Vagina (tissue), 2 donors: Measurements from ENCODE around the gene ZCCHC14.

ENCODE experiments used
- CTCF ChIP-seq, 3 experiments: fragments of 450-650 bp in 2 of 3; fragments of 200-600 bp in 1 of 3; sonication (generic) in 1 of 3; IDR thresholded peaks; one replicate each; pipeline ENCODE4 v1.5.1; 2017 to 2019; ENCODE audit warnings: antibody characterized with exemption in 3 of 3, mild to moderate bottlenecking in 2 of 3, moderate library complexity in 2 of 3
- POLR2AphosphoS5 ChIP-seq, 2 donors: sonication (generic); formaldehyde crosslinking; IDR thresholded peaks; one replicate each; pipeline ENCODE4 v1.9.0; 2017; ENCODE audit warnings: antibody characterized with exemption in 2 of 2, mild to moderate bottlenecking in 2 of 2, low read depth in 1 of 2; ENCODE audit not compliant: insufficient read depth in 1 of 2

- no peak for TF ChIP-seq CTCF (IDR thresholded peaks at IDR 0.05)
- TF ChIP-seq POLR2AphosphoS5 (IDR thresholded peaks at IDR 0.05; ENCODE audit: insufficient read depth in 1 of 2, low read depth in 1 of 2) = no peak
Observed at GRCh38 chr16:87536795-87537142, 43.9 kb upstream of the ZCCHC14 start.
